Neural cell (in vitro differentiated cells): ENCODE data around the gene ENTREP1. TPM values are rescaled to one million over a fixed set of nuclear protein-coding genes. Genes with fewer than 3 reads are reported as not detected.

ENCODE experiments used
- H2AFZ ChIP-seq: fragments of 200-600, 300-800 bp; sonication (generic), shearing (Covaris generic); 2 replicates; pipeline ENCODE4 v1.6.0; 2014; ENCODE audit warnings: low read depth, mild to moderate bottlenecking, antibody characterized with exemption, low read length, moderate library complexity
- H3F3A ChIP-seq: fragments of 200-600 bp; shearing (Covaris generic); 2 replicates; pipeline ENCODE4 v1.6.1; 2016; ENCODE audit warnings: mild to moderate bottlenecking, moderate library complexity, mixed read lengths, antibody characterized with exemption, low read length; ENCODE audit not compliant: insufficient read depth, poor library complexity, severe bottlenecking
- H3K27ac ChIP-seq: fragments of 200-600, 300-800 bp; sonication (generic), shearing (Covaris generic); 2 replicates; pipeline ENCODE4 v1.5.1; 2014; ENCODE audit warnings: mild to moderate bottlenecking, low read length, moderate library complexity
- H3K27me3 ChIP-seq: fragments of 300-800, 200-600 bp; sonication (generic), shearing (Covaris generic); 2 replicates; pipeline ENCODE4 v1.6.0; 2014; ENCODE audit warnings: mild to moderate bottlenecking, low read depth, low read length, moderate library complexity; ENCODE audit not compliant: insufficient read depth
- H3K36me3 ChIP-seq: fragments of 300-800, 200-600 bp; sonication (generic), shearing (Covaris generic); 2 replicates; pipeline ENCODE4 v1.5.1; 2014; ENCODE audit warnings: mild to moderate bottlenecking, antibody characterized with exemption, low read length, moderate library complexity; ENCODE audit not compliant: insufficient read depth
- H3K4me2 ChIP-seq: fragments of 300-800, 200-600 bp; sonication (generic), shearing (Covaris generic); 2 replicates; pipeline ENCODE4 v1.6.0; 2014; ENCODE audit warnings: mild to moderate bottlenecking, low read length
- H3K4me3 ChIP-seq: fragments of 300-800, 200-600 bp; sonication (generic), shearing (Covaris generic); 2 replicates; pipeline ENCODE4 v1.5.1; 2014; ENCODE audit warnings: mild to moderate bottlenecking, low read length, moderate library complexity
- H3K79me2 ChIP-seq: fragments of 200-600 bp; shearing (Covaris generic); replicated peaks from 2 replicates; pipeline ENCODE4 v1.6.0; 2014; ENCODE audit warnings: mild to moderate bottlenecking, low read length, moderate library complexity; ENCODE audit not compliant: insufficient read depth
- H3K9ac ChIP-seq: fragments of 300-800, 200-600 bp; sonication (generic), shearing (Covaris generic); 2 replicates; pipeline ENCODE4 v1.6.1; 2016; ENCODE audit warnings: mild to moderate bottlenecking, low read length, mixed read lengths
- H3K9me2 ChIP-seq: fragments of 200-600 bp; shearing (Covaris generic); 2 replicates; pipeline ENCODE4 v1.6.1; 2016; ENCODE audit warnings: mild to moderate bottlenecking, low read length, mixed read lengths; ENCODE audit not compliant: insufficient read depth
- H3K9me3 ChIP-seq: fragments of 200-600, 300-800 bp; sonication (generic), shearing (Covaris generic); 2 replicates; pipeline ENCODE4 v1.6.1; 2016; ENCODE audit warnings: mild to moderate bottlenecking, mixed run types, low read length, moderate library complexity, mixed read lengths
- H4K20me1 ChIP-seq: fragments of 200-600 bp; shearing (Covaris generic); 2 replicates; pipeline ENCODE4 v1.6.1; 2016; ENCODE audit warnings: mild to moderate bottlenecking, mixed run types; ENCODE audit not compliant: insufficient read depth
- EP300 ChIP-seq: fragments of 450-650 bp; conservative IDR thresholded peaks from 2 replicates; pipeline ENCODE4 v1.6.1; 2014; ENCODE audit warnings: antibody characterized with exemption, mild to moderate bottlenecking, moderate library complexity; ENCODE audit not compliant: poor library complexity, severe bottlenecking
- EZH2 ChIP-seq: fragments of 200-600, 300-800 bp; shearing (Covaris generic), sonication (generic); IDR thresholded peaks from 2 replicates; pipeline ENCODE4 v1.6.1; 2014; ENCODE audit warnings: antibody characterized with exemption, low read length, borderline replicate concordance, mild to moderate bottlenecking; ENCODE audit not compliant: insufficient read depth, poor library complexity, severe bottlenecking
- MXI1 ChIP-seq: fragments of 450-650 bp; conservative IDR thresholded peaks from 2 replicates; pipeline ENCODE4 v1.6.1; 2014; ENCODE audit warnings: antibody characterized with exemption, mild to moderate bottlenecking; ENCODE audit not compliant: poor library complexity, severe bottlenecking
- POLR2AphosphoS5 ChIP-seq: IDR thresholded peaks from 2 replicates; pipeline ENCODE4 v1.6.1; 2012
- RAD21 ChIP-seq: fragments of 450-650 bp; conservative IDR thresholded peaks from 2 replicates; pipeline ENCODE4 v1.6.1; 2014; ENCODE audit warnings: antibody characterized with exemption, mild to moderate bottlenecking, moderate library complexity
- SMC3 ChIP-seq: fragments of 450-650 bp; conservative IDR thresholded peaks from 2 replicates; pipeline ENCODE4 v1.6.1; 2014; ENCODE audit warnings: antibody characterized with exemption, mild to moderate bottlenecking, moderate library complexity; ENCODE audit not compliant: poor library complexity
- TAF1 ChIP-seq: IDR thresholded peaks from 2 replicates; pipeline ENCODE4 v1.6.1; 2012; ENCODE audit warnings: low read depth
- polyA plus RNA-seq: library from polyadenylated mRNA; depleted of rRNA; stranded (reverse); fragments of >200 nt; gene quantifications from 2 replicates; pipeline ENCODE4 v1.2.3, GENCODE V29; 2014
- TF ChIP-seq, protein P1 (sequence below): fragments of 450-650 bp; IDR thresholded peaks from 2 replicates; pipeline ENCODE4 v1.5.1; 2014; ENCODE audit warnings: antibody characterized with exemption, mild to moderate bottlenecking, moderate library complexity; ENCODE audit not compliant: poor library complexity, severe bottlenecking
- TF ChIP-seq, protein P2 (sequence below): IDR thresholded peaks from 2 replicates; pipeline ENCODE4 v1.6.1; 2012; ENCODE audit warnings: borderline replicate concordance

The ENTREP1 gene
- polyA plus RNA-seq, 1 donor from 2014 or later = 2.0 TPM

DNA sequence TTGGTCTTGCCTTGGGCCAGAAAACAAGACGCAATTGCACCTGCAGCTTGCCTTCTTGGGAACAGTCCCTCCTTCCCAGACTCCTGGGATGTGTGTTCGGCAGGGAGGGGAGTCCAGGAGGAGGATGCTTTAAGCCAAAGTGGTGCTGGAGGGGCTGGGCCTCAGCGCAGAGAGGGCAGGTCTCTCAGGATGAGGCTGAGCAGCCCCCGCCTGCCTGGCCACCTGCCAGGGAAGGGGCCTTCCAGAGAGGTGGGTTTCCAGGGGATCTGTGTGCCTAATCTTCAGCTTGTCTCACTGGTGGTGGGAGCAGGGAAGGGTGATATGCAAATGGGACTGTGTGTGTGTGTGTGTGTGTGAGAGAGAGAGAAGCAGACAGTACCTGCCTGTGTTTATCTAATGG is 105.2 kb downstream of the ENTREP1 start:
- Histone ChIP-seq H3K4me3 (no peak overlapping the region), H3K36me3 (peaks cover 23% of the 10 kb centered on the region), H3K27me3 (no peaks in the 10 kb centered on the region), H3K9me3 (peaks cover 15% of the 10 kb centered on the region), H3K9me2 (no peaks in the 10 kb centered on the region), H4K20me1 (no peaks in the 10 kb centered on the region), H2AFZ (no peak overlapping the region), H3K9ac (no peak overlapping the region), H3K4me2 (no peak overlapping the region), H3K27ac (no peak overlapping the region), H3F3A (no peaks in the 10 kb centered on the region), H3K79me2 (no peaks in the 10 kb centered on the region)
- TF ChIP-seq EP300 = no peak
- TF ChIP-seq EZH2 = no peak
- no peak for TF ChIP-seq POLR2AphosphoS5
- TF ChIP-seq TAF1 = no peak
- TF ChIP-seq SMC3 = no peak
- TF ChIP-seq, protein P1, sequence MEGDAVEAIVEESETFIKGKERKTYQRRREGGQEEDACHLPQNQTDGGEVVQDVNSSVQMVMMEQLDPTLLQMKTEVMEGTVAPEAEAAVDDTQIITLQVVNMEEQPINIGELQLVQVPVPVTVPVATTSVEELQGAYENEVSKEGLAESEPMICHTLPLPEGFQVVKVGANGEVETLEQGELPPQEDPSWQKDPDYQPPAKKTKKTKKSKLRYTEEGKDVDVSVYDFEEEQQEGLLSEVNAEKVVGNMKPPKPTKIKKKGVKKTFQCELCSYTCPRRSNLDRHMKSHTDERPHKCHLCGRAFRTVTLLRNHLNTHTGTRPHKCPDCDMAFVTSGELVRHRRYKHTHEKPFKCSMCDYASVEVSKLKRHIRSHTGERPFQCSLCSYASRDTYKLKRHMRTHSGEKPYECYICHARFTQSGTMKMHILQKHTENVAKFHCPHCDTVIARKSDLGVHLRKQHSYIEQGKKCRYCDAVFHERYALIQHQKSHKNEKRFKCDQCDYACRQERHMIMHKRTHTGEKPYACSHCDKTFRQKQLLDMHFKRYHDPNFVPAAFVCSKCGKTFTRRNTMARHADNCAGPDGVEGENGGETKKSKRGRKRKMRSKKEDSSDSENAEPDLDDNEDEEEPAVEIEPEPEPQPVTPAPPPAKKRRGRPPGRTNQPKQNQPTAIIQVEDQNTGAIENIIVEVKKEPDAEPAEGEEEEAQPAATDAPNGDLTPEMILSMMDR = no peak
- no peak for TF ChIP-seq RAD21
- TF ChIP-seq MXI1 = no peak
- TF ChIP-seq, protein P2, sequence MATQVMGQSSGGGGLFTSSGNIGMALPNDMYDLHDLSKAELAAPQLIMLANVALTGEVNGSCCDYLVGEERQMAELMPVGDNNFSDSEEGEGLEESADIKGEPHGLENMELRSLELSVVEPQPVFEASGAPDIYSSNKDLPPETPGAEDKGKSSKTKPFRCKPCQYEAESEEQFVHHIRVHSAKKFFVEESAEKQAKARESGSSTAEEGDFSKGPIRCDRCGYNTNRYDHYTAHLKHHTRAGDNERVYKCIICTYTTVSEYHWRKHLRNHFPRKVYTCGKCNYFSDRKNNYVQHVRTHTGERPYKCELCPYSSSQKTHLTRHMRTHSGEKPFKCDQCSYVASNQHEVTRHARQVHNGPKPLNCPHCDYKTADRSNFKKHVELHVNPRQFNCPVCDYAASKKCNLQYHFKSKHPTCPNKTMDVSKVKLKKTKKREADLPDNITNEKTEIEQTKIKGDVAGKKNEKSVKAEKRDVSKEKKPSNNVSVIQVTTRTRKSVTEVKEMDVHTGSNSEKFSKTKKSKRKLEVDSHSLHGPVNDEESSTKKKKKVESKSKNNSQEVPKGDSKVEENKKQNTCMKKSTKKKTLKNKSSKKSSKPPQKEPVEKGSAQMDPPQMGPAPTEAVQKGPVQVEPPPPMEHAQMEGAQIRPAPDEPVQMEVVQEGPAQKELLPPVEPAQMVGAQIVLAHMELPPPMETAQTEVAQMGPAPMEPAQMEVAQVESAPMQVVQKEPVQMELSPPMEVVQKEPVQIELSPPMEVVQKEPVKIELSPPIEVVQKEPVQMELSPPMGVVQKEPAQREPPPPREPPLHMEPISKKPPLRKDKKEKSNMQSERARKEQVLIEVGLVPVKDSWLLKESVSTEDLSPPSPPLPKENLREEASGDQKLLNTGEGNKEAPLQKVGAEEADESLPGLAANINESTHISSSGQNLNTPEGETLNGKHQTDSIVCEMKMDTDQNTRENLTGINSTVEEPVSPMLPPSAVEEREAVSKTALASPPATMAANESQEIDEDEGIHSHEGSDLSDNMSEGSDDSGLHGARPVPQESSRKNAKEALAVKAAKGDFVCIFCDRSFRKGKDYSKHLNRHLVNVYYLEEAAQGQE = no peak

DNA sequence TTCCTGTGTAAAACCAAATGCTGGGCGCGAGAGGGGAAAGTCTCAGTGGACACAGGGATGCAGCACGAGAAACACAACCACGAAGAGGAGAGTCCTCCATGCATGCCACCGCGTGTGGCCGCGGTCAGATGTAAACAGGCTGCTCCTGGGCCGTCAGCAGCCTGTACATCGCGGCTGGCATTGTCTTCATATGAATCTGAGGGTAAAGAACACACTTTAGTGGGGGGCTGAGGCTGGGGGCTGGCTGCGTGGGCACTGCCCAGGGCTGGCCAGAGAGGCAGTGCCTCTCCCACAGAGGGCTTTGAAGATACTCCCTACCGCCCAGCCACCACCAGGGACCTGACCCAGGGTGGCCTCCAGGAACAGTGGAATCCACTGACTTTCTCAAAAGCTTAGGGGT is 106.2 kb downstream of the ENTREP1 start:
- Histone ChIP-seq H3K36me3 (peaks cover 21% of the 10 kb centered on the region), H2AFZ (no peak overlapping the region), H3K79me2 (no peaks in the 10 kb centered on the region), H3K9ac (no peak overlapping the region), H3K27me3 (no peaks in the 10 kb centered on the region), H4K20me1 (no peaks in the 10 kb centered on the region), H3K4me3 (no peak overlapping the region), H3K9me3 (peaks cover 11% of the 10 kb centered on the region), H3F3A (no peaks in the 10 kb centered on the region), H3K9me2 (no peaks in the 10 kb centered on the region), H3K4me2 (no peak overlapping the region), H3K27ac (no peak overlapping the region)
- TF ChIP-seq EZH2 (no peak), EP300 (no peak), POLR2AphosphoS5 (no peak), SMC3 (no peak), RAD21 (no peak), MXI1 (no peak), TAF1 (no peak)
- TF ChIP-seq, protein P2 = no peak
- TF ChIP-seq, protein P1 = no peak
